Activated CD4-positive, CD25-positive, alpha-beta regulatory T cell treated with anti-CD3 and anti-CD28 coated beads, Interleukin-2, amount 50 U/mL, for 16 hours (primary cell): Measurements from ENCODE around the gene MRFAP1L1.

ENCODE experiments used
- DNase-seq: peaks from one replicate; pipeline ENCODE4 v3.0.0-alpha.2; 2020; ENCODE audit warnings: low read depth, low spot score

Gene MRFAP1L1

GRCh38 chr4:6716018-6716911, 6.6 kb upstream of the MRFAP1L1 start, which contains the start of gene BLOC1S4:
BLOC1S4 (plus strand) TSS chr4:6716174; CDS start chr4:6716210, 36 bp downstream.
- peak; percentile 80 for DNase-seq

DNA sequence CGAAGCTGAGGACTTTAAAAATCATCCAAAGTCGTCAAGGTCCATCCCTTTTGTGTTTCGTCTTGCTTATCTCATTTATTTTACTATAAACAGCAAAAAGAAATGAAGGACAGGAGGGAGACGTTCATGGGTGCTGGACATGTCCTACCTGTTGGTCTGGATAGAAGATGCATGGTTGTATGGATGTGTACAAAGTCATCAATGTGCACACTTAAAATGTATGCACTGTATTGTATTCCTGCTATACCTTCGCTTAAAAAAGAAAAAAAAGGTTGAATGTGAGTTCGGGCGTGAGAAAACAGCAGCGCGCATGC, 6.0 kb upstream of the MRFAP1L1 start:
- no peak for DNase-seq

GRCh38 chr4:6714954-6715353, 5.3 kb upstream of the MRFAP1L1 start:
- DNase-seq, result no peak

- DNase-seq, result no peak
Measured at GRCh38 chr4:6710996-6711395, 1.3 kb upstream of the MRFAP1L1 start.

DNA sequence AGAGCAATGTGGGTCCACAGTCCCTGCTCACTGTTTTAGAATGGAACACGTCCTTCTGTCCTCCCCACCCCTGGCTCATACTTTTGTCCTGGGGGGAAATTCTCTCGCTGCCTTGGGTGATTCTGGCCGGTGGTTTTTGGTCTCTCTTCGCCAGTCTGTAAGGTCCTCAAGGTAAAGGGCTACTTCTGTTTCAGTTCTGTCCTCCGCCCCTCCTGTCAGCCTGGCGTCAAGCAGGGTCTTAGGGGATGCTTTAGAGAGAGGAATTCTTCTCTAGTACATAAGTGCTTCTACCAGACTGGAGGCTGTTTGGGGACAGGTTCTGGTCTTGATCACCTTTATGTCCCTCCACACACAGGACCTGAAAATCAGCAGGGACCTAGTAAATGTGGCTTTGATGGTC, 617 bp upstream of the MRFAP1L1 start:
- DNase-seq, result no peak

DNA sequence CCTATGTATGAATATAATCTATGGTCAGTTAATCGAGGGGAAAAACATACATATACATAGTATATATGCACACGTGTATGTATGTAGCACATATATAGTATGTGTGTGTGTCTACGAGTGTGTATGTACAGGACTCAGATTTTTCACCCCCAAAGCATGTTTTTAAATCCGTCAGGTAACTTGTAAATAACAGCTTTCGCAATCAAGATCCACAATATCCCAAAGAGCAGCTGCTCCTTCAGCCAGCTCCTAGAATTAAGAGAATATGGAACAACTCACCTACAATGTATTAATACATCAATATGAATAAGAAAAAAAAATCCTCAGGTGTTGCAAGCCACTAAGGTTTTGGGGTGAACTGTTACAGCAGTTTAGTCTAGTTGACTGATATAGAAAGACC, 3.5 kb downstream of the MRFAP1L1 start:
- DNase-seq, result no peak

DNA sequence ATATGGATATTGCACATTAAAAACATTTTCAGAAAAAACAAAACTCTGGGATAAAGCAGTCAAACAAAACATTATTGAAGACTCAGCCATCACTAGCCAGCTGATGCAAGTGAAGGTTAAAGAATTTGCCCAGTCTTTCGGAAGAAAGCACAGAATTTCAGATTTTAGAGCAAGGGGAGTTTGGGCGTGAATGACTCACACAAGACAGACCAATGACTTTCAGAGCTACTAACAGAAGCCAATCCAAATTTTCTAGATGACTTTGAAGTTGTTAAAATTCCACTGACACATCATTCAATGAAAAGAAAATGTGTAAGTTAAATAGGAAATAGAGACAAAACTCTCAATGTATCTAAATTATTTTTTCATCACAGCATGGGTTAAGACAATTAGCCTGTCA, 4.0 kb downstream of the MRFAP1L1 start:
- DNase-seq, result no peak

GRCh38 chr4:6703786-6704185, 5.9 kb downstream of the MRFAP1L1 start:
- no peak for DNase-seq

DNA sequence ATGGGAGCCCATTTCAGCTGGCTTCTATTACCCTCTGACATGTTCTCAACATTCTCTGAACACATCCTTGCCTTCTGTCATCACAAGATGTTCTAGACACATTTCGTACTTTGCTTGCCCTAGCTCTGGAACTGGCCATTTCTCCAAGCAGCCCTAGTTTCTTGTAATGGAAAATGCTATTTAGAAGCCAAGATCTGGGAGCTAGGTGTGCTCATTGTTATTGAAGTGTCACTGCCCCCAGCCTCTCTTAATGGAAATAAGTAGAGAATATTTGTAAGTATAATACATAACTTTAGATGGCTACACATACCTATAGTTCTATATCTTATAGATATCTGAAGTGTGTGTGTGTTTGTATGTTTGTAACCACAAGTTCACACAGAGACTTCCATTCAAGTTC, 6.9 kb downstream of the MRFAP1L1 start:
- no peak for DNase-seq

- no peak for DNase-seq
Measured at GRCh38 chr4:6701371-6701770, 8.3 kb downstream of the MRFAP1L1 start.

DNA sequence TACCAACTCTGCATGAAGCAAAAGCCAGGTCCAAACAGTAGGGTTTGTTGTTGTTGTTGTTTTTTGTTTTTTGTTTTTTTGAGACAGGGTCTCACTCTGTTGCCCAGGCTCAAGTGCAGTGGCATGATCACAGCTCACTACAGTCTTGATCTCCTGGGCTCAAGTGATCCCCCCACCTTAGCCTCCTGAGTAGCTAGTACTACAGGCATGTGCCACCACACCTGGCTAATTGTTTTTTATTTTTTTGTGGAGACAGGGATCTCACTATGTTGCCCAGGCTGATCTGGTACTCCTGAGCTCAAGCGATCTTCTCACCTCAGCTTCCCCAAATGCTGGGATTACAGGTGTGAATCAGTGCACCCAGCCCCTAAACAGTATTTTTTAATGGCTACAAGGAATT, 9.8 kb downstream of the MRFAP1L1 start:
- DNase-seq, result no peak

DNA sequence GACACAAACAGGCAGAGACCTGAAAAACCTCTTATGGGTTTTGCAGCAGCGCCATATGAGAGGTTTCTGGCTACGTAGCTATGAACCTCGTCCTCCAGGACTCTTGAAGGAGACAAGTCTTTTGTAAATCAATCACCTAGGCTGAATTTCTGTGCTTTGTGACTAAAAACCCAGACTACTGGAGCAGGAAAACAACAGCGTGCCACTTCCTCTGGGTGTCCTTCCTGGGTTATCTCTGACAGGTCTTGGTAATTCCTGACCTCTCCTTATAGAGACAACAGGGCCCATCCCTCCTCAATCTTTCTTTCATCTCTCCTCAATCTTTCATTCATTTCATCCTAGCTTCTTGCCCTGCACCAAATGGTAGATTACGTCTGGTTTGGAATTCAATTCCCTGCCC, 10.3 kb downstream of the MRFAP1L1 start:
- no peak for DNase-seq

DNA sequence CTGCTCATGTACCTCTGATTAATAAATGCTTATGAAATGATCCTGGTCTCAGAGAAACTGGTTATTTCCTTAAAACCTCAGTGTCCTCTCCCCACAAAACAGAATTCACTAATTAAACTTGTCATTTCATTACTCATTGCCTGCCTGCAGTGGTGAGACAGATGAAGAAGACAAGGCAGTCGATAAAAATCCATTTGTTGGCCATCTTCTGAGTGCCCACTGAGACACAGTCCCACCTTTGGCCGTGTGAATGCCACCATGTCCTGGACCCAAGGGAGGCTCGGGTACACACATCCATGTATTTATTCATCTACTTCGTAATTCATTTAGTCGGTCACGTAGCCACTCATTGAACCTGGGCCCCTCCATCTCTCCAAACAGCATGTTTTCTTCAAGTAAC, 12.5 kb downstream of the MRFAP1L1 start:
- no peak for DNase-seq

- DNase-seq, result no peak
Measured at GRCh38 chr4:6696611-6697010, 13.1 kb downstream of the MRFAP1L1 start.

DNA sequence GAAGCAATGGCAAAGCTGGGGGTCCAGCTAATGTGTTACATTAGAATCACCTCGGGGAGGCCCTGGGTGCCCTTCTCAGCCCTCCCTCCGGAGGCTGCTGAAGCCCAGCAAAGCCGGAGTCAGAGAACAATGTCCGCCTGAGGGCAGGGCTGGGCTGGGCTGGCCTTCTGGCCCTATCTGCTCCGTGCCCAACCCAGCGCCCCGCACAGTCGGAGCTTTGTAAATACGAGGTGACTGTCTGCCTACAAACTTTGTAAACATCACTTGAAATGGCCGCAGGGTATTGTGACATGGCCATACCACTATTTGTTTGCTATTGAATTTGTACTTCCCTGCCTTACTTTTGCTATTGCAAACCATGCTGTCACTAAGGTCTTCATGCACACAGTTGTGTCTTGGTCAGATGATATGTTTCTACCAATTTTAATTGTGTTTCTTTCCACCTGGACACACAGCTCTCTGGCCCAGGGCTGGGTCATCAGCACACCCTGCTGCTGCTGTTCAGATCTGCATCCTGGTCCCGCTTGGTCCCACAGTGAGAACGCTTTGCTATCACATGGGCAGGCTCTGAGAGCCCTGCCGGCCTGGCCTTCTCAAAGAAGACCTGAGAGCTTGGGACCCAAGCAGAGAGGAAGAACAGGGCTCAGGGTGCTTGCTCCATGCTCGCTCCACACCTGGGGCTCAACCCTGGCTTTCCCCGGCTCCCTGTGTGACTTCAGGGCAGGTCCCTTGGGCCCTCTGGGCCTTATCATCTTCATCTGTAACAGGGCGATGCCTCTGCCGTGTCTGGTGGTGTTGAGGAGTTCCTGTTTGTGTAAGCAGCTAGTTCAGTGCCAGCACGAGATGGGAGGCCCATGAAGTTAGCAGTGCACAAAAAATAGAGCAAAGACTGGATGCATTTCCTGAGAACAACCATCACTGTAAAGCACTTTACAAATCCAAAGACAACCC, 13.7 kb downstream of the MRFAP1L1 start:
- no peak for DNase-seq

DNA sequence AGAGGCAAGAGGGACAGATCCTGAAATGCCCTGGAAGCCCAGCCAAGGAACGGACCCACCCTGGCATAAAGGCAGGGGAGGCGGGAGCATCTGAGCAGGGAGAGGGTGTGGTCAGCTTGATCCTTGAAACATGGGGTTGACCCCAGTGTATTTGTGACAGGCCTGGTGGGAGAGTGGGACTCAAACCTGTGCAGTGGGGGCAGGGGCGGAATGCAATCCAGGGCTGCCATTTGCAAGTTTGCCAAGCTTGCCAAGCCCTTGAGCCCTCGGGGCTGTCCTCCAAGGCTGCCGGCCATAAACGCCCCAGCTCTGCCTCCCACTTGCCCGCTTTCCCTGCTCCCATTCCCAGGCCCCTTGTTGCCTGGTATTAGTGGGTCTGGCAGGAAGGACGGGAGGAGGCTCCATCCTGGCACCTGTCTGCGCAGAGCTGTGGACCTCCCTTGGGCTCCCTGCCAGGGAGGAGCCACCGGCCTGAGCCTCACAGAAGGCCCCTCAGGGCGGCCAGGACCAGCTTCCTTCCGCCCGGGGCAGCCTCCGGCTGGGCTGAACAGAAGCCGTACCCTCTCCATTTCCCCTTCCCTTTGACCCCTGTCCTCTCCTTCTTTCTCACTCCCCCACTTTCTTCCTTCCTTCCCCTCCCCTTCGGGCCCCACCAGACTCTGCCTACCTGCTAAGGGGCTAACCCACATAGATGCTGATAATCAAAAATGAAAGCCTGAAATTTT, 15.3 kb downstream of the MRFAP1L1 start:
- DNase-seq, result no peak

- no peak for DNase-seq
Measured at GRCh38 chr4:6693231-6694176, 16.2 kb downstream of the MRFAP1L1 start, which contains the start of gene S100P. S100P (plus strand) TSS chr4:6693878; CDS start chr4:6693933, 55 bp downstream.

GRCh38 chr4:6692806-6693205, 16.9 kb downstream of the MRFAP1L1 start:
- no peak for DNase-seq

DNA sequence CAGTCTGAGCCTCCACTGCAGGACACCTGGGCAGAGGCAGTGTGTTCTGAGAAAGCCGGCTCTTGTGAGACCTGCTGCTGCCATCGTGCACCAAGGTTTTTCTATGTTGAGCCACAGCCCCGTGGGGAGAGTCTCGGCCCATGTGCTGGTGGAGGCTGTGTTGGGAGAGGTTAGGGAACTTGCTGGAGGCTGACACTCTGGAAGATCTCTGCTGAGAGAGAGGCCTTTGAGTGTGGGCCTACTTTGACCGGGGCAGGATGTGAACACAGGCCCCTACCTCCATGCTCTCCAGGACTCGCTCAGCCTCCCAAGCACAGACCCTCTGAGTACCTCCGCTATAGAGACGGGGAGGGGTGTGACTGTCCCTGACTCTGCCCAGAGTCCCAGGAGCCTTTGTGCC, 17.3 kb downstream of the MRFAP1L1 start:
- DNase-seq, result no peak

DNA sequence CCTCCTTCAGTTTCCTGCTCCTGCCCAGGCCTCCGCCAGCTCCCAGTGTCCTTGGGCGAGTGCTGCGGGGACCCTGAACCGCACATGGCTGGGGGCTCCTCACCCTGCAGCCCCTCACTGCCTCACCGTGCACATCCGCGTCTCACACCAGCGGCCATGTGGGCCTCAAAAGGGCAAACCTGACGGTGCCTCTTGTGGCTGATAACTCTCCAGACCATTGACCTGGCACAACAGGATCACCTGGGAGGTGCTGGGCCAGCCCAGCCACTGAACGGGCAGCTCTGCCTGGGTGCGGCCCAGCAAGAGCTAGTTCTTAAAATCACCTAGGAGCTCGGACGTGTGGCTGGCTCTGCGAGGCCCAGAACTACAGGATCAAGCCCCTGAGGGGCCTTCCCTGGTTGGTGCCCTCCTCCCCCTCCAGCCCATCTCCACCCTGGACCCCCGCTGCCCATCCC, 20.1 kb downstream of the MRFAP1L1 start:
- DNase-seq, result no peak
